HTERT RPE-1 (cell line): Measurements from ENCODE around the gene PCDHGA6.
"Not testable (repeated sequence)": the region's sequence is repeated elsewhere in the genome, so short reads cannot be mapped to it uniquely, and the experiment has no call there.

Source experiments
- in situ Hi-C: fragments of 300-500 bp; cut with MboI; formaldehyde crosslinking; loops from 4 replicates; pipeline ENCODE4 v1.14.3; 2020; ENCODE audit warnings: low sequenced_read_pairs

PCDHGA6 gene

GRCh38 chr5:141373673-141374317 lies at the start of gene PCDHGA6:
Gene PCDHGA6 (plus strand): TSS chr5:141373891. CDS start chr5:141374084, 193 bp downstream.
- in situ Hi-C loops, result no loop called here

GRCh38 chr5:141326088-141326854 lies 47.4 kb upstream of the PCDHGA6 start:
- in situ Hi-C loops, result no loop called here

- in situ Hi-C loops, result no loop called here
Observed at GRCh38 chr5:141328231-141328630, 45.5 kb upstream of the PCDHGA6 start.

GRCh38 chr5:141330299-141331080 lies 43.2 kb upstream of the PCDHGA6 start, which contains the start of gene PCDHGA1:
Gene PCDHGA1 (plus strand): TSS chr5:141330514.
- in situ Hi-C loops, result no loop called here

- in situ Hi-C loops, result not testable (repeated sequence)
Observed at GRCh38 chr5:141332571-141332970, 41.1 kb upstream of the PCDHGA6 start.

GRCh38 chr5:141338538-141339306 lies 35.0 kb upstream of the PCDHGA6 start, which contains the start of gene PCDHGA2:
Gene PCDHGA2 (plus strand): TSS chr5:141338760.
- in situ Hi-C loops, result no loop called here

- in situ Hi-C loops, result not testable (repeated sequence)
Observed at GRCh38 chr5:141340781-141341354, 32.8 kb upstream of the PCDHGA6 start.

- in situ Hi-C loops, result no loop called here
Observed at GRCh38 chr5:141342773-141343172, 30.9 kb upstream of the PCDHGA6 start.

- in situ Hi-C loops, result no loop called here
Observed at GRCh38 chr5:141343242-141343952, 30.3 kb upstream of the PCDHGA6 start, which contains the start of gene PCDHGA3. Gene PCDHGA3 (plus strand): TSS chr5:141343829. CDS start chr5:141344034, 205 bp downstream.

GRCh38 chr5:141343953-141344463 lies 29.7 kb upstream of the PCDHGA6 start:
- in situ Hi-C loops, result no loop called here

GRCh38 chr5:141345327-141345726 lies 28.4 kb upstream of the PCDHGA6 start:
- in situ Hi-C loops, result no loop called here

- in situ Hi-C loops, result not testable (repeated sequence)
Observed at GRCh38 chr5:141346017-141346416, 27.7 kb upstream of the PCDHGA6 start.

- in situ Hi-C loops, result no loop called here
Observed at GRCh38 chr5:141349917-141350619, 23.6 kb upstream of the PCDHGA6 start, which contains the start of gene PCDHGB1. Gene PCDHGB1 (plus strand): TSS chr5:141350099. CDS start chr5:141350261, 162 bp downstream.

- in situ Hi-C loops, result no loop called here
Observed at GRCh38 chr5:141351591-141351990, 22.1 kb upstream of the PCDHGA6 start.

GRCh38 chr5:141354900-141355469 lies 18.7 kb upstream of the PCDHGA6 start, which contains the start of gene PCDHGA4:
Gene PCDHGA4 (plus strand): TSS chr5:141355021. CDS start chr5:141355108, 87 bp downstream.
- in situ Hi-C loops, result no loop called here

- in situ Hi-C loops, result no loop called here
Observed at GRCh38 chr5:141355641-141356040, 18.1 kb upstream of the PCDHGA6 start.

- in situ Hi-C loops, result no loop called here
Observed at GRCh38 chr5:141356133-141356532, 17.6 kb upstream of the PCDHGA6 start.

- in situ Hi-C loops, result no loop called here
Observed at GRCh38 chr5:141356950-141357349, 16.7 kb upstream of the PCDHGA6 start.
